NT2/D1 (cell line): ENCODE data around the gene NFYA.

Experiments used
- SUZ12 ChIP-seq: IDR thresholded peaks from 2 replicates; pipeline ENCODE4 v1.6.1; 2011; ENCODE audit not compliant: insufficient read length, insufficient read depth; ENCODE audit errors: extremely low read depth
- YY1 ChIP-seq: IDR thresholded peaks from 2 replicates; pipeline ENCODE4 v1.6.1; 2011; ENCODE audit not compliant: insufficient read length, insufficient read depth
- ZNF274 ChIP-seq: IDR thresholded peaks from 2 replicates; pipeline ENCODE4 v1.6.1; 2011; ENCODE audit warnings: mild to moderate bottlenecking, low read depth, low read length

GRCh38 chr6:41039060-41039998, 33.4 kb upstream of the NFYA start, which contains the start of gene UNC5CL:
- TF ChIP-seq ZNF274 (no peak), YY1 (no peak), SUZ12 (no peak)
